Fibroblast of the aortic adventitia (primary cell): ENCODE results near the gene SFI1. TPM values are rescaled to one million over a fixed set of nuclear protein-coding genes. Genes with fewer than 3 reads are reported as not detected.
A peak's percentile ranks its signal among the peaks of the same experiment; 100 is the strongest.
"Not testable (repeated sequence)": the region's sequence is repeated elsewhere in the genome, so short reads cannot be mapped to it uniquely, and the experiment has no call there.

Experiments used
- DNase-seq: peaks from one replicate; pipeline ENCODE4 v3.0.0-alpha.2; 2010; ENCODE audit warnings: low read depth
- H3K4me3 ChIP-seq: 2 replicates; pipeline ENCODE4 v1.5.1; 2011; ENCODE audit warnings: low read depth, mild to moderate bottlenecking, control low read depth, low read length, moderate library complexity
- total RNA-seq: library from RNA; depleted of rRNA; stranded (reverse); fragments of >200 nt; gene quantifications from 2 replicates; pipeline ENCODE4 v1.2.3, GENCODE V29; 2012; ENCODE audit warnings: low replicate concordance
- TF ChIP-seq, protein P1 (sequence below): IDR thresholded peaks from 2 replicates; pipeline ENCODE4 v1.5.1; 2011; ENCODE audit warnings: mild to moderate bottlenecking, low read length, control low read depth, inconsistent platforms; ENCODE audit not compliant: insufficient read depth

SFI1 gene
- total RNA-seq, 1 donor = 19.9 TPM

DNA sequence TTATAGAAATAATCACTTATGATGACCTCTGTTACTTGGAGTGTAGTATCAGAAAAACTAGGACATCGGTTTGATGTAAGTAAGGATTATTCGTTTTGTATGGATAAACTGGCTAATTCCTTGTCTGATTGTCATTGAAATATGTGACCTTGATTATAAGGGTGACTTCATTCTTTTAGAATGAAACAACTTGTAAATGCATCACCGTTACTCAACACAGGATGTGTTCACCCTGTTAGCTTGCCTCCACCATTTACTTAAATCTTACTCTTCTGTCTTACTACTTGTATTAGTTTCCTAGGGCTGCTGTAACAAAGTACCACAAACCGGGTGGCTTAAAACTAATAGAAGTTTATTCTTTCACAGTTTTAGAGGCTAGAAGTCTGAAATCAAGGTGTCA lies 7.9 kb downstream of the SFI1 start:
- no peak overlapping the region for H3K4me3 ChIP-seq
- TF ChIP-seq, protein P1, sequence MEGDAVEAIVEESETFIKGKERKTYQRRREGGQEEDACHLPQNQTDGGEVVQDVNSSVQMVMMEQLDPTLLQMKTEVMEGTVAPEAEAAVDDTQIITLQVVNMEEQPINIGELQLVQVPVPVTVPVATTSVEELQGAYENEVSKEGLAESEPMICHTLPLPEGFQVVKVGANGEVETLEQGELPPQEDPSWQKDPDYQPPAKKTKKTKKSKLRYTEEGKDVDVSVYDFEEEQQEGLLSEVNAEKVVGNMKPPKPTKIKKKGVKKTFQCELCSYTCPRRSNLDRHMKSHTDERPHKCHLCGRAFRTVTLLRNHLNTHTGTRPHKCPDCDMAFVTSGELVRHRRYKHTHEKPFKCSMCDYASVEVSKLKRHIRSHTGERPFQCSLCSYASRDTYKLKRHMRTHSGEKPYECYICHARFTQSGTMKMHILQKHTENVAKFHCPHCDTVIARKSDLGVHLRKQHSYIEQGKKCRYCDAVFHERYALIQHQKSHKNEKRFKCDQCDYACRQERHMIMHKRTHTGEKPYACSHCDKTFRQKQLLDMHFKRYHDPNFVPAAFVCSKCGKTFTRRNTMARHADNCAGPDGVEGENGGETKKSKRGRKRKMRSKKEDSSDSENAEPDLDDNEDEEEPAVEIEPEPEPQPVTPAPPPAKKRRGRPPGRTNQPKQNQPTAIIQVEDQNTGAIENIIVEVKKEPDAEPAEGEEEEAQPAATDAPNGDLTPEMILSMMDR = no peak
- DNase-seq = peak; percentile 30

DNA sequence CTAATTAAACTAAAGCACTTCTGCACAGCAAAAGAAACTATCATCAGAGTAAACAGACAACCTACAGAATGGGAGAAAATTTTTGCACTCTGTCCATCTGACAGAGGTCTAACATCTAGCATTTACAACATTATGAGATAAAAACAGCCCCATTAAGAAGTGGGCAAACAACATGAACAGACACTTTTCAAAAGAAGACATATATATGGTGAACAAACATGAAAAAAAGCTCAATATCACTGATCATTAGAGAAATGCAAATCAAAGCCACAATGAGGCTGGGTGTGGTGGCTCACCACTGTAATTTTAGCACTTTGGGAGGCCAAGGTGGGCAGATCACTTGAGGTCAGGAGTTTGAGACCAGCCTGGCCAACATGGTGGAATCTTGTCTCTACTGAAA lies 11.2 kb downstream of the SFI1 start:
- not testable (repeated sequence) for H3K4me3 ChIP-seq, DNase-seq

GRCh38 chr22:31508536-31508935 lies 12.2 kb downstream of the SFI1 start:
- H3K4me3 ChIP-seq = no peak overlapping the region
- TF ChIP-seq, protein P1 = no peak
- DNase-seq = no peak

DNA sequence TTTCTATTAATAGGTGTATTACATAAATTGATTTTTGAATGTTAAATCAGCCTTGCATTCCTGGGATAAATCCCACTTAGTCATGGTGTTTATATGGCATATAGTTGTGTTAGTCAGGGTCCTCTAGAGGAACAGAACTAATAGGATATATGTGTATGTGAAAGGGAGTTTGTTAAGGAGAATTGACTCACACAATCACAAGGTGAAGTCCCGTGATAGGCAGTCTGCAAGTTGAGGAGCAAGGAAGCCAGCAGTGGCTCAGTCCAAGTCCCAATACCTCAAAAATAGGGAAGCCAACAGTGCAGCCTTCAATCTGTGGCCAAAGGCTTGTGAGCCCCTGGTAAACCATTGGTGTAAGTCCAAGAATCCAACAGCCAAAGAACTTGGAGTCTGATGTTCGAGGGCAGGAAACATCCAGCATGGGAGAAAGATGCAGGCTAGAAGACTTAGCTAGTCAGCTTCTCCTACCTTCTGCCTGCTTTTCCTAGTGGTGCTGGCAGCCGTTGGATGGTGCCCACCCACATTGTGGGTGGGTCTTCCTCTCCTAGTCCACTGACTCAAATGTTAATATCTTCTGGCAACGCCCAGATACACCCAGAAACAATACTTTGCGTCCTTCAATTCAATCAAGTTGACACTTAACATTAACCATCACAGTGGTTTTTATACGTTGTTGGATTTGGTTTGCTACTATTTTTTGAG lies 12.9 kb downstream of the SFI1 start:
- no peak for DNase-seq

GRCh38 chr22:31520051-31520450 lies 23.7 kb downstream of the SFI1 start:
- DNase-seq = no peak
- H3K4me3 ChIP-seq = no peak overlapping the region
- TF ChIP-seq, protein P1 = no peak

More for the DNA sequence above, 12.9 kb downstream of the SFI1 start:
- H3K4me3 ChIP-seq = no peak overlapping the region
- TF ChIP-seq, protein P1 = no peak

GRCh38 chr22:31524132-31524531 lies 27.8 kb downstream of the SFI1 start:
- not testable (repeated sequence) for H3K4me3 ChIP-seq, DNase-seq

DNA sequence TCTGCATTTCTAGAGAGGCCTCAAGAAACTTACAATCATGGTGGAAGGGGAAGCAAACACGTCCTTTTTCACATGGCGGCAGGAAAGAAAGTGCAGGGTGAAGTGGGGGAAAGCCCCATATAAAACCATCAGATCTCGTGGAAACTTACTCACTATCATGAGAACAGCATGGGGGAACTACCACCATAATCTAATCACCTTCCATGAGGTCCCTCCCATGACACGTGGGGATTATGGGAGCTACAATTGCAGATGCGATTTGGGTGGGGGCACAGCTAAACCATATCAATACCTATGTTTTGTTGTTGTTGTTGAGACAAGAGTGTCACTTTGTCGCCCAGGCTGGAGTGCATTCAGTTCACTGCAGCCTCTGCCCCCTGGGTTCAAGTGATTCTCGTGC lies 29.9 kb downstream of the SFI1 start:
- DNase-seq = no peak
- no peak overlapping the region for H3K4me3 ChIP-seq
- TF ChIP-seq, protein P1 = no peak

DNA sequence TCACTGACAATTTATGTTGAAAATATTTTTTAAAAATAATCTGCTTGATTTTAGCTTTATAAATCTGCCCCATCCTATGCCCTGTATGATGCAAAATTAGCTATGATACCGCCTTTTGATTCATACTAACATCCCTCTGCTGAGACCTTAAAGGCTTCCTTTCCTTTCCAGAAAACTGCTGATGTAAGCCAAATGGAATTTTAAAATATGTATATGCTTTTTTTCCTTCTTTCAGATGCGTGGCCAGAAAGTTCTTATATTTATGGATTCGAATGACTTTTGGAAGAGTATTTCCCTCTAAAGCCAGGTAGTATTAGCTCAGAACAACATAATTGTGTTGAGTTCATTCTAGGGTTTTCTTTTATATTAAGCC lies 34.5 kb downstream of the SFI1 start:
- TF ChIP-seq, protein P1 = no peak
- peak; percentile 56 for DNase-seq
- no peak overlapping the region for H3K4me3 ChIP-seq
